Lung (tissue), 16 donors: ENCODE measurements around the gene PPWD1. TPM values are rescaled to one million over a fixed set of nuclear protein-coding genes. Genes with fewer than 3 reads are reported as not detected.

Source experiments
- ATAC-seq: fragments of 200-7000 bp; cut with Tn5 transposase; one replicate; pipeline ENCODE4 v1.9.1; 2020; ENCODE audit warnings: moderate number of reproducible peaks; ENCODE audit not compliant: insufficient read depth, low FRiP score
- DNase-seq, 3 donors: peaks; one replicate each; pipeline ENCODE4 v3.0.0-alpha.2; 2013 to 2017
- H3K27ac ChIP-seq, 2 donors: one replicate each; pipeline ENCODE4 v1.5.1; 2013; ENCODE audit warnings: mild to moderate bottlenecking in 2 of 2, moderate library complexity in 2 of 2, control low read depth in 1 of 2, inconsistent platforms in 1 of 2, low read depth in 1 of 2, low read length in 1 of 2
- H3K27me3 ChIP-seq, 3 donors: one replicate each; pipeline ENCODE4 v1.5.1; 2013; ENCODE audit warnings: low read length in 2 of 3; ENCODE audit not compliant: control insufficient read depth in 3 of 3, insufficient read depth in 3 of 3
- H3K36me3 ChIP-seq, 4 donors: one replicate each; pipeline ENCODE4 v1.5.1; 2013; ENCODE audit warnings: low read length in 4 of 4, mild to moderate bottlenecking in 1 of 4, moderate library complexity in 1 of 4; ENCODE audit not compliant: control insufficient read depth in 4 of 4, insufficient read depth in 4 of 4
- H3K4me1 ChIP-seq, 5 donors: one replicate each; pipeline ENCODE4 v1.5.1; 2013; ENCODE audit warnings: low read length in 5 of 5, mild to moderate bottlenecking in 2 of 5, moderate library complexity in 1 of 5; ENCODE audit not compliant: control insufficient read depth in 5 of 5, insufficient read depth in 5 of 5
- H3K4me3 ChIP-seq: one replicate; pipeline ENCODE4 v1.5.1; 2013; ENCODE audit warnings: mild to moderate bottlenecking, control low read depth, moderate library complexity
- H3K9ac ChIP-seq, 2 donors: one replicate each; pipeline ENCODE4 v1.5.1; 2013; ENCODE audit warnings: low read length in 2 of 2, control low read depth in 1 of 2; ENCODE audit not compliant: insufficient read depth in 1 of 2
- H3K9me3 ChIP-seq, 4 donors: one replicate each; pipeline ENCODE4 v1.5.1; 2013; ENCODE audit warnings: low read length in 3 of 4, mild to moderate bottlenecking in 1 of 4, moderate library complexity in 1 of 4; ENCODE audit not compliant: control insufficient read depth in 4 of 4, insufficient read depth in 3 of 4
- CTCF ChIP-seq: IDR thresholded peaks from 2 replicates; pipeline ENCODE4 v1.5.1; 2012; ENCODE audit warnings: mild to moderate bottlenecking; ENCODE audit errors: control extremely low read depth, extremely low read depth
- WGBS, 2 donors: extraction: QIAGEN DNeasy Blood & Tissue Kit; methylation state at CpG; one replicate each; pipeline ENCODE4 v1.1.7; 2013; 5-methylcytosine and 5-hydroxymethylcytosine counted together
- long read RNA-seq, 5 donors: transcript quantifications; one replicate each; lab custom pipeline, GENCODE V29; 2026
- polyA plus RNA-seq, 2 donors: library from polyadenylated mRNA; stranded (reverse); fragments of 200-250 nt; gene quantifications; one replicate each; pipeline ENCODE4 v1.2.1, GENCODE V29; 2013
- total RNA-seq, 2 donors: library from RNA; depleted of rRNA in 1 of 2; stranded (reverse); fragments of >200 nt in 1 of 2; gene quantifications; one replicate each; pipeline ENCODE4 v1.2.1, GENCODE V29; 2014 to 2021
- donor health status: control.
- donor health status: control.
- donor health status: Bipolar disorder and iron deficiency.
- donor health status: healthy.
- donor health status: DM: yes; HTN: yes; CAD: no.

PPWD1 gene
- 100 to 1,000 TPM in 1 of 2 donors, 10 to 100 TPM in 1; 21.2 to 107 TPM for total RNA-seq
- polyA plus RNA-seq: 10 to 100 TPM; 15.1 to 31.2 TPM
- long read RNA-seq, donor 1, transcript PPWD1-201 (11 exons, 2,166 nt): major isoform, 9 of 40 reads
- long read RNA-seq, donor 1, transcript PPWD1-210 (4 exons, 955 nt): minor isoform, 8 of 40 reads
- long read RNA-seq, donor 1, transcript PPWD1-206 (2 exons, 838 nt): major isoform, 9 of 40 reads
- long read RNA-seq, donor 1, partial matches to known transcripts: 12 of 40 reads
- long read RNA-seq, donor 1, other reads (novel, unspliced or antisense): 0 of 40 reads
- long read RNA-seq, donor 2, transcript PPWD1-206 (2 exons, 838 nt): major isoform, 7 of 12 reads
- long read RNA-seq, donor 2, partial matches to known transcripts: 0 of 12 reads
- long read RNA-seq, donor 2, other reads (novel, unspliced or antisense): 0 of 12 reads
- long read RNA-seq, donor 3, transcript PPWD1-206 (2 exons, 838 nt): major isoform, 9 of 20 reads
- long read RNA-seq, donor 3, partial matches to known transcripts: 6 of 20 reads
- long read RNA-seq, donor 3, other reads (novel, unspliced or antisense): 0 of 20 reads
- long read RNA-seq, donor 4, partial matches to known transcripts: 18 of 23 reads
- long read RNA-seq, donor 4, other reads (novel, unspliced or antisense): 0 of 23 reads
- long read RNA-seq, donor 5, transcript PPWD1-206 (2 exons, 838 nt): minor isoform, 6 of 36 reads
- long read RNA-seq, donor 5, transcript PPWD1-201 (11 exons, 2,166 nt): major isoform, 12 of 36 reads
- long read RNA-seq, donor 5, partial matches to known transcripts: 15 of 36 reads
- long read RNA-seq, donor 5, other reads (novel, unspliced or antisense): 0 of 36 reads

- Histone ChIP-seq H3K9ac (peak within 1 kb of the TSS; percentile 67 to 99), H3K4me3 (peak within 1 kb of the TSS; percentile 96), H3K27me3 (no peaks in the 10 kb centered on the region), H3K36me3 (peaks cover 0 to 9% (median 1%) of the 10 kb centered on the region in 4 donors), H3K27ac (peak within 1 kb of the TSS in 1 of 2 donors; percentile 98), H3K4me1 (peaks cover 0 to 25% (median 4%) of the 10 kb centered on the region in 5 donors), H3K9me3 (no peaks in the 10 kb centered on the region)
- WGBS, 2 donors: 0% methylated on average over 54 of the region's 54 CpGs
- ATAC-seq (peak; percentile 99), DNase-seq (peak; percentile 97 to 98 (median 98))
- TF ChIP-seq CTCF: no peak
Observed at GRCh38 chr5:65562731-65563701, at the start of gene PPWD1, which contains the start of gene CENPK. Gene PPWD1, plus strand, starts transcription at chr5:65563296. Its CDS starts 15 bp downstream, at chr5:65563311. Gene CENPK, minus strand, starts transcription at chr5:65563168. Its CDS starts 8,261 bp downstream, at chr5:65554907.

GRCh38 chr5:65525726-65526125, 37.4 kb upstream of the PPWD1 start:
- Histone ChIP-seq H3K36me3 (peaks cover 0 to 2% (median 0%) of the 10 kb centered on the region in 4 donors), H3K9me3 (no peaks in the 10 kb centered on the region), H3K27ac (no peak overlapping the region), H3K4me3 (no peak overlapping the region), H3K4me1 (no peaks in the 10 kb centered on the region), H3K9ac (no peak overlapping the region), H3K27me3 (no peaks in the 10 kb centered on the region)
- ATAC-seq (no peak), DNase-seq (no peak)
- WGBS, 2 donors: 80 to 92% methylated on average over 3 of the region's 3 CpGs
- no peak for TF ChIP-seq CTCF

- Histone ChIP-seq H3K9me3 (no peaks in the 10 kb centered on the region), H3K27ac (no peak overlapping the region), H3K27me3 (no peaks in the 10 kb centered on the region), H3K9ac (no peak overlapping the region), H3K4me3 (no peak overlapping the region), H3K4me1 (no peaks in the 10 kb centered on the region), H3K36me3 (peaks cover 0 to 4% (median 0%) of the 10 kb centered on the region in 4 donors)
- 96 to 100% methylated on average over 1 of the region's 1 CpG for WGBS, 2 donors
- no peak for DNase-seq
- TF ChIP-seq CTCF: no peak
- no peak for ATAC-seq
Observed at GRCh38 chr5:65530904-65531303, 32.2 kb upstream of the PPWD1 start.
